GM19463 (cell line): ENCODE measurements around the gene ABI2.
"Not testable (repeated sequence)": the region's sequence is repeated elsewhere in the genome, so short reads cannot be mapped to it uniquely, and the experiment has no call there.

ENCODE experiments used
- ATAC-seq: cut with Tn5 transposase; IDR thresholded peaks from one replicate; pipeline ENCODE4 v1.9.1; 2021; ENCODE audit warnings: mild to moderate bottlenecking, moderate library complexity; ENCODE audit not compliant: unreplicated experiment

ABI2 gene

GRCh38 chr2:203354966-203355365 is 26.8 kb downstream of the ABI2 start:
- no peak for ATAC-seq

DNA sequence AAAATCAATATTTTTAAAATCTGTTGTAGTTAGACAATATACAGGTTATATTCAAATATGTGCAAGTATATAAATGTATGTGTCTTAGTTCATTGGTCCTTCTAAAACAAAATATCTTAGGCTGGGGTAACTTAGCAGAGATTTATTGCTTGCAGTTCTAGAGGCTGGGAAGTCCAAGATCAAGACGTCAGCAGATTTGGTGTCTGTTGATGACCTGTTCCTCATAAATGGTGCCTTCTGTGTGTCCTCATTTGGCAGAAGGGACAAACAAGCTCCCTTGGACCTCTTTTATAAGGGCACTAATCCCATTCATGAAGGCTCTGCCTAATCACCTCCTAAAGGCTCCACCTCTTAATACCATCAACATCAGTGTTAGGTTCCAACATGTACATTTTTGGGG is 31.3 kb downstream of the ABI2 start:
- ATAC-seq = no peak

- peak; percentile 70 for ATAC-seq
Measured at GRCh38 chr2:203360833-203361430, 32.7 kb downstream of the ABI2 start.

DNA sequence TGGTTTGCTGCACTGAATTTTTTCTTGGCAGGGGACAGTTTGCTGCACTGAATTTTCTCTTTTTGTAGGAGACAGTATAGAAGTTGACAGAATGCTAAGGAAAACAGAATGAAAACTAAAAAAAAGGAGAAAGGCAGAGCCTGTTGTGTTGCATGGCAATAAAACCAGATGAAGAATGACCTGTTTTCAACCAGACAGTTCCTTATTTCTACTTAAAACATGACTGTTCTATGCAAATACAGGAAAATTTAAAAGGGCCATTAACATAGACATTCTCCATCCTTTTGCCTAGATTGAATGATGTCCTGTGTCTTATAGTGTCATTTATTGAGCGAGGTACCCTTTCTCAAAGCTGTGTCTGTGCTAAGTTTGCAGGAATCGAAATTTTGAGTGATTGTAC is 33.3 kb downstream of the ABI2 start:
- ATAC-seq = peak; percentile 12

GRCh38 chr2:203361922-203362321 is 33.7 kb downstream of the ABI2 start:
- ATAC-seq = no peak

DNA sequence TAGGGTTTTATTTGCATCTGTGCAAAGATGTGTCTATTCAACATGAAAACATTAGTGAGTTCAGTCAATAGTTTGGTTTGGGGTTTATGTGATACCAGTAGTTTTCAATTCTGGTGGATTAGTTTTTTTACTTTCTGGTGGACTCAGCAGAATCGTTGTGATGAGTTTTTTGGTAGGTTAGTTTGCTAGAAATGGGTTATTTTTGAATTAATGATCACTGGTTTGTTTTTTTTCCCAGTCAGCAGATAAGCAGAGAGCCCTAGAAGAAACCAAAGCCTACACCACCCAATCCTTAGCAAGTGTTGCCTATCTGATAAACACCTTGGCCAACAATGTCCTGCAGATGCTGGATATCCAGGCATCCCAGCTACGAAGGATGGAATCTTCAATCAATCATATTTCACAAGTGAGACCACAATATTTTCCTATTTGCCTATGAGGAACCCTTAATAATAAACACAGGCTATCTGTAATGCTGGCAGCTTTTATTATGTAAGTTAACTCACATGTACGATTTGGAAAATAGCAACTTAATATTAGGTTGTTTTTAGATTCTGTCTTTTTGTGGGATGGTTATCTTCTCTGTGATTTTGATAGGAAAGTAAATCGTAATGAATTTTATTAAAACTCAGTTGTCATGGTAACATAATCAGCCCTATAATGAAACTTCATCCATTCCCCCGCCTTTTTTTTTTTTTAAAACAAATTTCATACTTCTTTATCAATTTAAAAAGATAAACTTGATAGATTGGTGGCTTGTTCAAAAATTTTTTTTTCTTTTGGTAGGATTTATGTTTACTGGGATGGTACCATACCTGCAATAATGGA is 38.7 kb downstream of the ABI2 start:
- no peak for ATAC-seq

- ATAC-seq = not testable (repeated sequence)
Measured at GRCh38 chr2:203372706-203373105, 44.5 kb downstream of the ABI2 start.

DNA sequence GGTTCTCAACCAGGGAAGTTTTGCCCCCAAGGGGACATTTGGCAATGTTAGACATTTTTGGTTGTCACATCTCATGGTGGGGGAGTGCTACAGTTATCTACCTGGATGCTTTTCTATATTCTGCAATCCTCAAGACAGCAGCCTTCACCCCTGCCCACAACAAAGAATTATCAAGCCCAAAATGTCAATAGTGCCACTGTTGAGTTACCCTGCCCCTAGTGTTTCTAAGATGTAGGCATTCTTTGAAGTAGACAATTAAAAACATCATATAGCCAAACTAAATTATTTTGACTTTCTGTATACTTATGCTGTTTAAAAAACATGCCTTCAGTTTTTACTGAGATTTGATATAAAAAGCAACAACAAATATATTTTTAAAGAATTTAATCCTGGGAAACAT is 48.0 kb downstream of the ABI2 start:
- ATAC-seq = no peak

GRCh38 chr2:203379156-203379555 is 51.0 kb downstream of the ABI2 start:
- no peak for ATAC-seq

- ATAC-seq = no peak
Measured at GRCh38 chr2:203383038-203383437, 54.8 kb downstream of the ABI2 start.

- ATAC-seq = not testable (repeated sequence)
Measured at GRCh38 chr2:203388153-203388552, 60.0 kb downstream of the ABI2 start.

- no peak for ATAC-seq
Measured at GRCh38 chr2:203394519-203395227, 66.5 kb downstream of the ABI2 start.

DNA sequence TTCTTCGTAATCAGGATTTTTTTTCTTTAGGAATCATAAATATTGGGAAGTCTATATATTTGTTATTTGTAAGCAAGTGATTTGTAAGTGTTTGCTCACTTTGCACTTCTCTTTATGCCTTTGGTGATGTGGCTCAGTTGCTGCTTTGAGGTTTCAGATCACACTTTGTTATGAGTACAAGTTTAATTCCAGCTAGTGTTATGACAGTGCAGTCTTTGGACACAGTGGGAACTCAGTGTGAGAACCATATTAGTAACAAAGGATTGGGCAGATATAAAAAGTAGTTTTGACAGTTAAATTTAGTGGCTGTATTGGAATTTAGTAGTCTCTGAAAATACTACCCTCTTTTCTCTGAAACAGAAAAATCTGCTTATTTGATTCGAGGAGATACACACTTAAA is 67.7 kb downstream of the ABI2 start:
- no peak for ATAC-seq

- no peak for ATAC-seq
Measured at GRCh38 chr2:203396667-203397066, 68.5 kb downstream of the ABI2 start.

DNA sequence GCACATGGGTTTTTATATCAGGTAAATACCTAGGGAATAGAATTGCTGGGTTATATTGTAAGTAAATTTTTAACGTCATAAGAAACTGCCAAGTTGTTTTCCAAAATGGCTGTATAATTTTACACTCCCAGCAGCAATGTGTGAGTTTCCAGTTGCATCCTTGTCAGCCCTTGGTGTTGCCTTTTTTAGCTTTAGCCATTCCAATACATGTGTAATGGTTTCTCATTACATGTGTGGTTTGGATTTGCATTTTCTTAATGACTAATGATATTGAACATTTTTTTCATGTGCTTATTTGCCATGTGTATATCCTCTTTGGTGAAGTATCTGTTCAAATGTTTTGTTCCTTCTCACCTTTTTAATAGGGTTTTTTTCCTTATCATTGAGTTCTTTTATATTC is 70.8 kb downstream of the ABI2 start:
- no peak for ATAC-seq

GRCh38 chr2:203400805-203401585 is 72.8 kb downstream of the ABI2 start:
- no peak for ATAC-seq

DNA sequence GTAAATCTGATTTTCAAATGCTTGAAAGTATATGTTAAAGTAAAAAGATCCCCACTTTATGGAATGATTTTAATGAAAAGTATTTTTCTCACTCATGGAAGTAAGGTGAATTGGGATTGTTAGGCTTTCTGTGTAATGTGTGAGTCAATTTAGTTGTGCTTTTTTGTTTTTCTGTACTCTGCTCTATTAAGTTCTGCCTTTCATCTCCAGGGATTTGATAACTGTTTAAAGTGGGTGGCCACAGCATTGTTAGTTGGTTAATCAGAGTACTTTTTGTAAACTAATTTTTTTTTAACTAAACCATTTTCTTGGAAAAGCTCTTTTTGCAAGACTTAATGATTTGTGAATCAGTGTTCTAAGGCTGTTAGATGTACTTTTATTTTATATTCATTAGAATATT is 76.8 kb downstream of the ABI2 start:
- ATAC-seq = no peak

DNA sequence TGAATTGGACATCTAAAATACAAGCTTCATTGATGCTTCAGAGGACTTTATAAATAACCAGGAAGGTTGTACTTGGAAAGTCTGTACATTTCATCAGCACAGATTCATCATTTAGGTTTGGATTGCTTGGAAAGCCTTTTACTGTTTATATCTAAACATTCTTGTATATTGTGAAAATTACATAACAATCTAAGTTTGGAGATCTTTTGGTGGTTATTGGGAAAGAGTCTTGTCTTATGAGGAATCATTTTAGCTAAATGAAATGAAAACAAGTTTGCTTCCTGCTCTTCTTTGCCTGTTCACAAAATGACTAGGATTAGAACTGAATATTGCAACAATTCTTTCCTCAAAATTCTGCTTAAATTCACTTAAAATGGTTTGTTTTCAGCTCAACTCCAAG is 79.3 kb downstream of the ABI2 start:
- ATAC-seq = no peak

- ATAC-seq = no peak
Measured at GRCh38 chr2:203412546-203413331, 84.5 kb downstream of the ABI2 start.

DNA sequence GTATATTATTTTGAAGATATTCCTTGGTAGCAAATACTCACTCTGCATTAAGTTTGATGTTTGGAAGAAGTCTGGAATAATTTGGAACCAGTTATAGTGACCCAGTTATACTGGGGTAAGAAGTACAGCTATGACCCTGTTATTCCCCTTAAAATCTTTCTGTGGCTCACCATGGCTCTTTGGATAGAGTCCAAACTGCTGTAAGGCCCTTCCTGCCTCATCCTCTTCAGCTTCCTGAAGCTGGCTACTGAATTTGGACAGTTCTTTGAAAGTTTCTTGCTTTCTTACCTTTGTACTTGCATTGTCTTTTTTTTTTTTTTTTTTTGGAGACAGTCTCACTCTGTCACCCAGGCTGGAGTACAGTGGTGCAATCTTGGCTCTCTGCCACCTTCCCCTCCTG is 85.6 kb downstream of the ABI2 start:
- ATAC-seq = no peak
